ENCODE results near the gene POLR3K. TPM values are rescaled to one million over a fixed set of nuclear protein-coding genes. Genes with fewer than 3 reads are reported as not detected.
A peak's percentile ranks its signal among the peaks of the same experiment; 100 is the strongest.

POLR3K gene
- total RNA-seq, 1 experiment from 2014 or later: 53.6 TPM

GRCh38 chr16:56231-56927 lies 3.0 kb upstream of the POLR3K start:
- H3K4me3 Mint-ChIP-seq: peak overlapping the region in 1 of 2 experiments; percentile 51; a peak in 1 of 5 replicates
- Histone ChIP-seq H2BK20ac (ENCODE audit: low read depth, low read length, poor library complexity, severe bottlenecking) (no peak overlapping the region), H3K27ac (ENCODE audit: insufficient read length, low read depth, low read length) (no peak overlapping the region), H2BK5ac (ENCODE audit: insufficient read length, low read length) (no peak overlapping the region), H3T11ph (ENCODE audit: low read length) (no peak overlapping the region), H3K79me1 (ENCODE audit: insufficient read depth, low read depth, low read length, poor library complexity, severe bottlenecking) (no peaks in the 10 kb centered on the region), H4K20me1 (ENCODE audit: control insufficient read depth, insufficient read depth, insufficient read length) (no peaks in the 10 kb centered on the region), H3K23ac (ENCODE audit: insufficient read length, low read depth, low read length) (no peak overlapping the region), H3K23me2 (ENCODE audit: insufficient read length, low read depth, low read length, poor library complexity, severe bottlenecking) (no peaks in the 10 kb centered on the region), H4K8ac (replicated peaks; ENCODE audit: insufficient read length, low read depth, low read length) (no peak overlapping the region), H2BK12ac (ENCODE audit: insufficient read length, low read depth, low read length) (no peak overlapping the region), H2BK120ac (ENCODE audit: low read depth, low read length, poor library complexity, severe bottlenecking) (no peak overlapping the region), H3K9me3 (ENCODE audit: control insufficient read depth, low read depth, low read length) (no peaks in the 10 kb centered on the region), H2AK5ac (ENCODE audit: insufficient read length, low read length) (no peak overlapping the region), H3K14ac (ENCODE audit: insufficient read depth, low read length) (no peak overlapping the region), H2BK15ac (ENCODE audit: low read depth, low read length) (no peak overlapping the region), H4K5ac (ENCODE audit: insufficient read length, low read depth, low read length) (no peak overlapping the region), H4K91ac (ENCODE audit: insufficient read length, low read depth, low read length) (no peak overlapping the region), H3K4me2 (ENCODE audit: insufficient read depth, insufficient read length, low read length) (no peak overlapping the region), H3K4me1 (ENCODE audit: insufficient read depth, low read length) (no peaks in the 10 kb centered on the region), H3K18ac (ENCODE audit: insufficient read length, low read depth, low read length) (no peak overlapping the region), H3K27me3 (ENCODE audit: insufficient read depth, low read length) (no peaks in the 10 kb centered on the region), H3K56ac (ENCODE audit: insufficient read length, low read depth, low read length) (no peak overlapping the region), H3K79me2 (ENCODE audit: insufficient read depth, low read length) (peaks cover 2% of the 10 kb centered on the region; the same call in 1 of the 2 replicates), H3K9ac (ENCODE audit: extremely low read depth, insufficient read length, low read length) (no peak overlapping the region), H2AFZ (ENCODE audit: low read length) (no peak overlapping the region), H3K4ac (ENCODE audit: low read depth, low read length) (no peak overlapping the region)
- H3K9me3 Mint-ChIP-seq: peaks cover 3 to 5% of the 10 kb centered on the region in 2 experiments; a peak in 3 of 5 replicates
- no peak overlapping the region for H3K27ac Mint-ChIP-seq
- TF ChIP-seq CTCF (conservative IDR thresholded peaks at IDR 0.05): no peak
- peaks cover 1% of the 10 kb centered on the region; the same call in 1 of the 2 replicates for H3K27me3 Mint-ChIP-seq (ENCODE audit: low read depth)
- peaks cover 5 to 13% of the 10 kb centered on the region in 2 experiments for H3K4me1 Mint-ChIP-seq
- H3K36me3 Mint-ChIP-seq (ENCODE audit: insufficient read depth in 1 of 3, low read depth in 3 of 3): peaks cover 30 to 74% (median 67%) of the 10 kb centered on the region in 3 experiments
- no peak for DNase-seq
- no CpG with 5 or more reads among the region's 17 CpGs for WGBS (ENCODE audit: extremely low coverage, insufficient read length, low lambda C conversion rate)

Measured in H9 (cell line).